Retina (tissue), 1 donor: ENCODE results near the gene POC1A.
A peak's percentile ranks its signal among the peaks of the same experiment; 100 is the strongest.

Experiments
- DNase-seq: peaks from one replicate; pipeline ENCODE4 v3.0.0-alpha.2; 2016

POC1A gene

DNA sequence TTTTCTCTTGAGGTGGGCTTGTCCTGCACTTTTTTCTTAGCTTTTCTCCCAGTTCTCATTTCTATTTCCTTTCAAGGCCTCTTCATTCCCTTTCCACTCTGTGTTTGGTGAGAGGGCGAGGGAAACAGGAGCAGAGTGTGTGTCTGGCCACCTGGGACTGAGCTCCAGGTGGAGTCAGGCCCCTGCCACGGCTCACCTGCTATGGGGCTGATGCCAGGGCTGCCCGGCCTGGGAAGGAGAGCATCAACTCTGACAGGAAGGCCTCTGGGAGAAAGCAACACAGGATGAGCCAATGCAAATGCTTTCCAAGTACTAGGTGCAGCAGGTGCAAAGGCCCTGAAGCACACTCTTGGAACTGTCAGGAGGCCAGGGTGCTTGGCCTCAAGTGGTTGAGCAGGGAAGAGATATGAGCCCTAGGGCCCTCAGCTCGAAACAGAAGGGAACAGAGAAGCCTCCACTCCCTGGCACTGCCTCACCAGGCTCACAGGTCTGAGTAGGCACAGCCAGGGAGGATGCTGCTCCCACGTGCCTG is 70.6 kb downstream of the POC1A start:
- DNase-seq, result no peak

- no peak for DNase-seq
These were observed 71.3 kb downstream of the POC1A start for GRCh38 chr3:52082951-52083350.

- DNase-seq, result no peak
These were observed 73.1 kb downstream of the POC1A start for GRCh38 chr3:52080830-52081719.

GRCh38 chr3:52079958-52080357 is 74.3 kb downstream of the POC1A start:
- DNase-seq, result no peak

DNA sequence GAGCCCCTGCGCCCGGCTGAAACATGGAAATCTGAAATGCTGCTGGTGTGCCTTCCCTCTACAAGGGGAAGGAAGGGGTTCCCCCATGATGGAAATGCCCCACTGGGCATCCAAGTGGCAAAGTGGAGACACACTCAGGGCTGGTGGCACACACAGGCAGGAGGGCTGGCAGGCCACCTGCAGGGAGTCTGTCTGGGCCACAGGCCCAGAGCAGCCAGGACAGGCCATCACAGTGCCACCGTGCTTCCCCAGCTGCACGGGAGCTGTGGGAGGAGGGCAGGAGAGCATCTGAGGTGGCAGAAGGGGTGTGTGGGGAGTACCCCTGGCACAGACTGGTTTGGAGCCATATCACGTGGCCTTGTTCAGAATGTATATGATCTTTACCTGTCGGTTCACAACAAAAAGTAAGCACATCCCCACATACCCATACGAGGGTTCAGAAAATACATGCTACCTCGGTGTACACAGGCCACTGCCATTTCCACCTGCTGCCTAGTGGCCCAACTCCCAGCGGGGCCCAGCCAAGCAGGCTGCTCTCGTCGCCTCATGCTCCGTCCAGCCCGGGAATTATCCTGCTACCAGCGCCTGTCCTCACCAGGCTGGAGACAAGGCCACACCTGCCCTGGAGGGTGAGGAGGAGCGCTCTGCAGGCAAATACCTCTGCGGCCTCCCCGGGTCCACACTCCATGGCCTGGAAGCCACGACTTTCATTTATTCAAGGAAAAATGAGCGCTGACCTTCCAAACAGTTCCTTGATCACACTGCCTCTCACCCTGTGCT is 75.3 kb downstream of the POC1A start:
- DNase-seq, result no peak

DNA sequence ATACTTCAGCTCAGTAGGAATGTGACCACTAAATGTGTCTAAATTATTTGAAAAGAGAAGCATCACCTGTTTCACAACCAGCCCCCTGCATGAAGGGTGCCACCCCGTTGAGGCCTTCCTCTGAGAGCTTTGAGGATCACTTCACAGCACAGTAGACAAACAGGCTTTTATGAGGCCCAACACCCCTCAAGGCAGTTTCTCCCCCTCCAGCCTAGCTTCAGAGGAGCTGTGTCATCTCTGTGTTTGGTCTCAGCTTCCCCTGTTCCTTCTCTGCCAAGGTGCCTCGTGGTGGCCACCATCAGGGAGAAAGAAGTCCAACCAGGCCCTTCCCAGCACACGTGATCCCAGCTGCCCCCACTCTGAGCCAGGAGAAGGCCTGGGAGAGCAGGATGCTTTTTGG is 76.3 kb downstream of the POC1A start:
- no peak for DNase-seq

- no peak for DNase-seq
These were observed 77.1 kb downstream of the POC1A start for GRCh38 chr3:52076896-52077780.

DNA sequence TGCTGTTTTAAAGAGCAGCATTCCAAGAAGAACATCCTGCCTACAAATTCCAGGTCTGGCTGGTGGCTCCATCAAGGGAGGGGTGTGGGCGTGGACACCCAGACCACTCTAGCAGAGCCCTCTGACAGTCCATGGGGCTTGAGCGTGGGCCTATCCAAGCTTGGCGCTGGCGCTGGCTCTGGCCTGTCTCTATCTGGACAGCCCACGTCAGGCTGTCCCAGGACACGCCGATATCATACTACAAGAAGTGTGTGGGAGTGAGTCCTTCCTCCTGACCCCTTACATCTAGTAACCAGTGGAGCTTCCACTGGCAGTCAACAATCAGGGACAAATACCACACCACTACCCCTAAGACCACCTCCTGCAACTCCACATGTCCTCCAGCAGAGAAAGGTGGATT is 80.7 kb downstream of the POC1A start:
- no peak for DNase-seq

DNA sequence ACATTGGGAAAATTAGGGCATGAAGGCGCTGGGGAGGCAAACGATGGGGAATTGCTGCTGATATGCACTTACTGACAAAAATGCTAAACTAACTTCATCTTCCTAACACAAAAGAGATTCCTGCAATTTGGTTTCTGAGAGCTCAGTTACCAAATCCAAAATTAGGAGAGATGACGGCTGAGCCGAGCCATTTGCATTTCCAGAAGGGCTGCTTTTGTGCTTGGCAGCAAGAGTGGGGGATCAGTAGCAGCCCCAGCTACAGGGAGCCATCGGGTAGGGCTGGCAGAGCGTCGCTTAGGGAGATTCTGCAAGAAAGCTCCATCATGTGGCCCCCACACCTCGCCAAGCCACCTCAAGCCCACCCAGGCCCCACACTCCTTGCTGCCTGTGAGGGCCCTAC is 81.8 kb downstream of the POC1A start:
- DNase-seq, result no peak

GRCh38 chr3:52072020-52072419 is 82.2 kb downstream of the POC1A start:
- no peak for DNase-seq

GRCh38 chr3:52070724-52071621 is 83.2 kb downstream of the POC1A start:
- no peak for DNase-seq

- DNase-seq, result no peak
These were observed 84.4 kb downstream of the POC1A start for GRCh38 chr3:52069855-52070254.

- DNase-seq, result no peak
These were observed 85.1 kb downstream of the POC1A start for GRCh38 chr3:52069135-52069534.

- DNase-seq, result no peak
These were observed 85.5 kb downstream of the POC1A start for GRCh38 chr3:52068730-52069129.

GRCh38 chr3:52068055-52068571 is 86.1 kb downstream of the POC1A start:
- DNase-seq, result peak; percentile 64

- no peak for DNase-seq
These were observed 86.7 kb downstream of the POC1A start for GRCh38 chr3:52067526-52067925.

GRCh38 chr3:52067046-52067445 is 87.2 kb downstream of the POC1A start:
- DNase-seq, result no peak

GRCh38 chr3:52065264-52065756 is 88.9 kb downstream of the POC1A start:
- DNase-seq, result no peak

DNA sequence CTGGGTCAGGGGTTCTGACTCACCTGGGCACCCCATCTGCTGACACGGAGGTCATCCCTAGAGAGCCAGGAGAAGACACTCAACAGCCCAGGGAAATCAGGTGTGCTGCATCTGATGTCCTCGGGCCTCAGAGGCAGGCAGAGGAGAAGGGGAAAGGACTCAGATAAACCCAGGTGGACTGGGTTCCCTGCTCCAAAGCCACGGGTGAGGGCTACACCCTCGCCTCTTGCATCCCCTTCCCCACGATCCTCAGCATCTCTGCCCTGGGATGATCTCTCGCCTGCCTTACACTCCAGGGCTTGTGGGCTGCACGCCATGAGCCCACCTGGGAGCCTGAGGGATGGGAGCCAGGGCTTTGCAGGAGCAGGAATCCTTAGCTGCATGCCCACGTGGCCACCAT is 89.7 kb downstream of the POC1A start:
- DNase-seq, result no peak

GRCh38 chr3:52063026-52063723 is 91.0 kb downstream of the POC1A start:
- no peak for DNase-seq

DNA sequence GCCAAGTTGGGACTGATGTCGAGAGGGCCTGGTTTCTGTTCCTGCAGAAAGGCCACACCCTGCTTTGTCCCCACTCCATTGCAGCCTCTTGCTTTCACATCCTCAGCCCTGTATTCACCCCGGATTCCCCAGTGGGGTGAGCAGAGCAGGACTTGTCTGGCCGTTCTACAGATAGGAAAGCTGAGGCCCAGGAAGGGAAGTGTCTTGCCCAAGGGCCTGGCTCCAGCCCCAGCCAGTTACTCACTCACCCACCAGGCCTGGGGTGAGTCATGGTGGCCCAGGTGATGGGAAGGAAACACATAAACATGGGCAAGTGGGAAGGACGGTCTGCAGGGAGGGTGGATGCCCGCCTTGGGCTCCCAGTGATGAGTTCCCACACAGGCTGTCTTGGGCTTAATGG is 91.7 kb downstream of the POC1A start:
- no peak for DNase-seq
